ENCODE data around the gene CPSF7.

CPSF7 gene

DNA sequence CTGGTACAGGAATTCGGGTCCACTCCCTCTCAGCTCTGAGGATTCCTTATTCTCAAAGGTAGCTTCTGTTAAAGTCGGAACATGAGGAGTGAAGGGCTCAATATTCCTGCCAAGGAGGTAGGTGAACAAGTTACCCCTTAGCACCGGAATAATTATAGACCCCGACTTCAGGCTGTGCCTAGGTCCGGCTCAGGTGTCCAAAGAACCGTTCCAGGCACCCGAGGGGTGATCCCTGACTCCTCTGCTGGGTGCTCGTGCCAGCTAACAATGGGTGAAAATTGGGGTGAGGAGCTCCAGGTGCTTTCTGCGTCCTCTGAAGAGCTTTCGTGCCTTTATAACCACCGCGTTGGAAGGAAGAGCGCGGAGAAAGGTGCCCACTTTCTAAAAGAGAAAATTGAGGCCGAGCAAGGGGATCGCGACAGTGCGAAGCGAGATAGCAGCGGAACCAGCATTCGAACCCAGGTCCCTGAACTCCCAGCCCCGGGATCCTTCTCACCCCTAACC lies 68.5 kb downstream of the CPSF7 start:
- no peak for TF ChIP-seq NFIC (IDR thresholded peaks at IDR 0.05)
- TF ChIP-seq, protein P1, sequence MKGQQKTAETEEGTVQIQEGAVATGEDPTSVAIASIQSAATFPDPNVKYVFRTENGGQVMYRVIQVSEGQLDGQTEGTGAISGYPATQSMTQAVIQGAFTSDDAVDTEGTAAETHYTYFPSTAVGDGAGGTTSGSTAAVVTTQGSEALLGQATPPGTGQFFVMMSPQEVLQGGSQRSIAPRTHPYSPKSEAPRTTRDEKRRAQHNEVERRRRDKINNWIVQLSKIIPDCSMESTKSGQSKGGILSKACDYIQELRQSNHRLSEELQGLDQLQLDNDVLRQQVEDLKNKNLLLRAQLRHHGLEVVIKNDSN (IDR thresholded peaks at IDR 0.05): no peak
- TF ChIP-seq ZBTB7A (IDR thresholded peaks at IDR 0.05; ENCODE audit: low read depth): no peak
- TF ChIP-seq EP300 (IDR thresholded peaks at IDR 0.05; ENCODE audit: borderline replicate concordance): no peak
- TF ChIP-seq CEBPB (IDR thresholded peaks at IDR 0.05): no peak
- no peak for TF ChIP-seq EGR1 (IDR thresholded peaks at IDR 0.05)
- TF ChIP-seq, protein P2, sequence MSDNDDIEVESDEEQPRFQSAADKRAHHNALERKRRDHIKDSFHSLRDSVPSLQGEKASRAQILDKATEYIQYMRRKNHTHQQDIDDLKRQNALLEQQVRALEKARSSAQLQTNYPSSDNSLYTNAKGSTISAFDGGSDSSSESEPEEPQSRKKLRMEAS (IDR thresholded peaks at IDR 0.05): no peak
- TF ChIP-seq, protein P3, sequence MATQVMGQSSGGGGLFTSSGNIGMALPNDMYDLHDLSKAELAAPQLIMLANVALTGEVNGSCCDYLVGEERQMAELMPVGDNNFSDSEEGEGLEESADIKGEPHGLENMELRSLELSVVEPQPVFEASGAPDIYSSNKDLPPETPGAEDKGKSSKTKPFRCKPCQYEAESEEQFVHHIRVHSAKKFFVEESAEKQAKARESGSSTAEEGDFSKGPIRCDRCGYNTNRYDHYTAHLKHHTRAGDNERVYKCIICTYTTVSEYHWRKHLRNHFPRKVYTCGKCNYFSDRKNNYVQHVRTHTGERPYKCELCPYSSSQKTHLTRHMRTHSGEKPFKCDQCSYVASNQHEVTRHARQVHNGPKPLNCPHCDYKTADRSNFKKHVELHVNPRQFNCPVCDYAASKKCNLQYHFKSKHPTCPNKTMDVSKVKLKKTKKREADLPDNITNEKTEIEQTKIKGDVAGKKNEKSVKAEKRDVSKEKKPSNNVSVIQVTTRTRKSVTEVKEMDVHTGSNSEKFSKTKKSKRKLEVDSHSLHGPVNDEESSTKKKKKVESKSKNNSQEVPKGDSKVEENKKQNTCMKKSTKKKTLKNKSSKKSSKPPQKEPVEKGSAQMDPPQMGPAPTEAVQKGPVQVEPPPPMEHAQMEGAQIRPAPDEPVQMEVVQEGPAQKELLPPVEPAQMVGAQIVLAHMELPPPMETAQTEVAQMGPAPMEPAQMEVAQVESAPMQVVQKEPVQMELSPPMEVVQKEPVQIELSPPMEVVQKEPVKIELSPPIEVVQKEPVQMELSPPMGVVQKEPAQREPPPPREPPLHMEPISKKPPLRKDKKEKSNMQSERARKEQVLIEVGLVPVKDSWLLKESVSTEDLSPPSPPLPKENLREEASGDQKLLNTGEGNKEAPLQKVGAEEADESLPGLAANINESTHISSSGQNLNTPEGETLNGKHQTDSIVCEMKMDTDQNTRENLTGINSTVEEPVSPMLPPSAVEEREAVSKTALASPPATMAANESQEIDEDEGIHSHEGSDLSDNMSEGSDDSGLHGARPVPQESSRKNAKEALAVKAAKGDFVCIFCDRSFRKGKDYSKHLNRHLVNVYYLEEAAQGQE (IDR thresholded peaks at IDR 0.05; ENCODE audit: low read depth): no peak
- no peak for TF ChIP-seq YY1 (IDR thresholded peaks at IDR 0.05; ENCODE audit: low read depth)

DNA sequence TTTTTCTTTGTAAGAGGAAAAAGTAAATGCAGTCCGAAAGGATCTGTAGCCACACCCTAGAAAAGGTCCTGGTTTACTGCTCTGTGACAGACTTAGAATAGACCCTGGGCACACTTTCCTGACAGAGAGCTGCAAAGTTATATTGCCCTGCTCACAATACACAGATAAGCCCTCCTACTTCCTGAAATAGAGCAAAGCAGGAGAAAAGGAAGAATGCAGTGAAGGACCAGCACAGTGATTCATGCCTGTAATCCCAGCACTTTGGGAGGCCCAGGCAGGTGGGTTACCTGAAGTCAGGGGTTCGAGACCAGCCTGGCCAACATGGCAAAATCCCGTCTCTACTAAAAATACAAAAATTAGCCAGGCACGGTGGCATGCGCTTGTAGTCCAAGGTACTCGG lies 70.3 kb downstream of the CPSF7 start:
- no peak for TF ChIP-seq EP300 (IDR thresholded peaks at IDR 0.05; ENCODE audit: borderline replicate concordance)

DNA sequence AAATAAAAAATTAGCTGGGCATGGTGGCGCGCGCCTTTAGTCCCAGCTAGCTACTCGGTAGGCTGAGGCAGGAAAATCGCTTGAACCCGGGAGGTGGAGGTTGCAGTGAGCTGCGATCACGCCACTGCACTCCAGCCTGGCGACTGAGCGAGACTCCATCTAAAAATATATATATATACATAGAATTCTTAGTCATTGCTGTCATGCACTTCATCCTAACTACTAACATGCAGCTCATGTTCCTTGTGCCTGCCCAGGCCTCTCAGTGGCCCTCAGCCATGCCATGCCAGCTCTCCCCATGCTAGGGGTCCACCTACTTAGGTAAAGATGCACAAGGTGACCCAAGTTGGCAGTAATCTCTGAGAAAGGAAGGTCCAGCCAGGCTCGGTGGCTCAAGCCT lies 71.2 kb downstream of the CPSF7 start:
- TF ChIP-seq, protein P1 (IDR thresholded peaks at IDR 0.05): no peak
- no peak for TF ChIP-seq TAF1 (IDR thresholded peaks at IDR 0.05; ENCODE audit: low read depth)
- no peak for TF ChIP-seq NFIC (IDR thresholded peaks at IDR 0.05)
- TF ChIP-seq, protein P2 (IDR thresholded peaks at IDR 0.05): no peak
- no peak for TF ChIP-seq FOXM1 (IDR thresholded peaks at IDR 0.05; ENCODE audit: borderline replicate concordance, low read depth)
- no peak for TF ChIP-seq TCF12 (IDR thresholded peaks at IDR 0.05; ENCODE audit: low read depth)
- no peak for TF ChIP-seq YY1 (IDR thresholded peaks at IDR 0.05; ENCODE audit: low read depth)
- no peak for TF ChIP-seq RAD21 (IDR thresholded peaks at IDR 0.05; ENCODE audit: low read depth)
- TF ChIP-seq EGR1 (IDR thresholded peaks at IDR 0.05): no peak
- TF ChIP-seq, protein P3 (IDR thresholded peaks at IDR 0.05; ENCODE audit: low read depth): no peak
- TF ChIP-seq EP300 (IDR thresholded peaks at IDR 0.05; ENCODE audit: borderline replicate concordance): no peak
- TF ChIP-seq TEAD4 (IDR thresholded peaks at IDR 0.05): no peak

DNA sequence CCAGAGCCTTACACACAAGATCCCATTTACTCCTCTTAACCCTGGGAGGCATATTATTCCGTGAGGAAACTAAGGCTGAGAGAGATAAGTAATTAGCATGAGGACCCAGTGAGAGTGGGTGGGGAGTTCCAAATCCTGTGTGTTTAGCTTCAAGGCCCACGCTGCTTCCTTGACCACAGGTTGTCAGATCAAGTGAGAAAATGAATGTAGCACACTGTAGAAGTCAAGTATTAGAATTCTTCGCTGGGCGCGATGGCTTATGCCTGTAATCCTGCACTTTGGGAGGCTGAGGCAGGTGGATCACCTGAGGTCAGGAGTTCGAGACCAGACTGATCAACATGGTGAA lies 71.9 kb downstream of the CPSF7 start:
- TF ChIP-seq TCF12 (IDR thresholded peaks at IDR 0.05; ENCODE audit: low read depth) (no peak), NFIC (IDR thresholded peaks at IDR 0.05) (no peak), EGR1 (IDR thresholded peaks at IDR 0.05) (no peak), CEBPB (IDR thresholded peaks at IDR 0.05) (no peak), YY1 (IDR thresholded peaks at IDR 0.05; ENCODE audit: low read depth) (no peak), FOXM1 (IDR thresholded peaks at IDR 0.05; ENCODE audit: borderline replicate concordance, low read depth) (no peak), RAD21 (IDR thresholded peaks at IDR 0.05; ENCODE audit: low read depth) (no peak), TAF1 (IDR thresholded peaks at IDR 0.05; ENCODE audit: low read depth) (no peak), EP300 (IDR thresholded peaks at IDR 0.05; ENCODE audit: borderline replicate concordance) (no peak), TEAD4 (IDR thresholded peaks at IDR 0.05) (no peak), ZBTB7A (IDR thresholded peaks at IDR 0.05; ENCODE audit: low read depth) (no peak), CREB1 (IDR thresholded peaks at IDR 0.05; ENCODE audit: low read depth) (no peak)
- TF ChIP-seq, protein P2 (IDR thresholded peaks at IDR 0.05): no peak
- TF ChIP-seq, protein P1 (IDR thresholded peaks at IDR 0.05): no peak
- TF ChIP-seq, protein P3 (IDR thresholded peaks at IDR 0.05; ENCODE audit: low read depth): no peak
